Islet of Langerhans (tissue), 1 donor: Measurements from ENCODE around the gene CDH22.

ENCODE experiments used
- FAIRE-seq: peaks from one replicate; lab custom pipeline; 2011; peaks lifted over from hg19 to GRCh38; lab: Jason Lieb, UNC

The CDH22 gene

DNA sequence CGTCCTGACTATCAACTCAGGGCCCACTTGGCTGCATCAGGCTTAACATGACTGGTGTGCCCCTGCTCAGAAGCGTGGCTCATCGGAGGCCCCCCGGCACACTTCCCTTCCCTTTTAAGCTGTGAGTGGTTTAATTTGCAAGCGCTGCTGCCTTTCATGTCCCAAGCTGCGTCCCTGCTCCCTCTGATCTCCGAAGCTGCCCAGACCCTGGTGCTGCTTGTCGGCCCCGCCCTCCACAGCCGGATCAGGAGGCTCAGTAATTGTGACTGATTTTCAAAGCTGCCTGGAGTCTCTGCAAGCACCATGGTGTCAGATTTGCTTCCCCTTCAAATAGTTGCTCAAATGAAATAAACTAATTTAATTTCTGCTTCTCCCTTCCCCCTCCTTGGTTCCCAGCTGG lies 71.1 kb downstream of the CDH22 start:
- FAIRE-seq = no peak

DNA sequence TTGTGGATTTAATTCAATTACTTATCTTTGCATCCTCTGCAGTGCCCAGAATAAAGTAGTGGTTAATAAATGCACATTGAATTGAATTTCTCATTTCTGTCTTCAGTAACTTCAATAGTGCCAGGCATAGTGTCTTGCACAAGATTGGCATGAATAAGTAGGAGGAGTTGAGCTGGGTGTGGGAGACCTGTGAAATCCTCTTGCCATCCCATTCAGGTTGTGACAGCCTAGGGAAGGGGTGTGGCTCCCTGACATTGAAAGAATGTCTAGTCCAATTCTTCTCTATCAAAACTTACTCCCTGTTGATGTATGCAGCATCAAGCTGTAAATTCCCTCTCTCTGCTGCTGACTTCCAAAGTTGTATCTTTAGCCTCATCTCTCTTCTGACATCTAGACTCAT lies 73.2 kb downstream of the CDH22 start:
- no peak for FAIRE-seq

DNA sequence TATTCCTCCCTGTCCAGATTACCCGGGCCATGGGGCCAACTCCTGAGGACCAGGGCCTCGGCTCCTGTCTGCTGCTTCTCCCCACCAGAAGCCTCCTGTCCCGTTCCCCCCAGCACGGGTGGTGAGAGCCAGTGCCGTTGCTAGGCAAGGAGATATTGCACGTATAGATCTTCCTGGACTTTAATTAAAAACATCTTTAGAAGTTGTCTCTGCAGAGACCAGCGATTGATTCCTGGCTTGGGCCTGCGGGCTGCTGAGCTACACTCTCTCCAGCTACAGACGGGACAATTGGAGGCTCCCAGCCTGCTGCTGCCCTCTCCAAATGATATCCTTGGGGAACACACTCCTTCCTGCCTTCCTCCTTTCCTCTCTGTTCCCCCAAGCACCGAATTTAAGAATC lies 74.6 kb downstream of the CDH22 start:
- no peak for FAIRE-seq

DNA sequence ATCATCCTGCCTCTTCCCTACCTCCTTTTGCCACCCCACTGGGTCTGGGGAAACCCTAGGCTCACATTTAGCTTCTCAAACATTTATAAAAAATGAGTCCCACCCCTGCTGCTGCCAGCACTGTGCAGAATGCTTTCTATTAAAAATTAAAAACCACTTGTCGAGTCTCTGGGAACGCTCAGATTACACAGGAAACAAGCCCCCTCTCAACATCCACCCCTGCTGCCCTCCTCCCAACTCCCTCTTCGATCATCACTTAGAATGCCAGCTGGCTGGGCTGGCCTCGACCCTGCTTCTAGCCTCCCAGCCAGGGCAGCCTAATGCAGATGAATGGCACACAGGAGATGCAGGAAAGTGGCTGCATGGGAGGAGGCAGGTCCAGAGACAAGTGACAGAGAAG lies 75.8 kb downstream of the CDH22 start:
- FAIRE-seq = no peak

DNA sequence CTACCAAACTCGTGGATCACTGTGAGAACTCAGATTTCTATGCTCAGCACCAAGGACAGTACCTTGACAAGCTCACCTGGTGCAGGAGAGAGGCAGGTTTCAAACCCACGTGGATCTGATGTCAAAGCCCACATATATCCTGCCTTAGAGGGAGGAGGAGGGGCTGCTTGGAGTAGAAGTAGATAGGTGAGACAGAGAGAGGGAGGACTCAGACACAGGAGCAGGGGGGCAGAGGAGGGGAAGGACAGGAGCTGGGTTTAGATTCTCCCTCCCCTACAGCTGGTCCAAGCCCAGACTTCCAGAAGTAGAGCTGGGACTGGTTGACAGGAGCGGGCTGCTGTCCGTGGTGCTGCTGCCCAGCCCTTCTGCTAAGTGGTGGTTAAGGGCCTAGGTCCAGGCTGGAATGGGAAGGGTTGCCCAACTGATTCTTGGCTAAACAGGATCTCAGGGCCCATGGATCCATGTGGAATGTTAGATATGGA lies 77.5 kb downstream of the CDH22 start:
- FAIRE-seq = no peak

DNA sequence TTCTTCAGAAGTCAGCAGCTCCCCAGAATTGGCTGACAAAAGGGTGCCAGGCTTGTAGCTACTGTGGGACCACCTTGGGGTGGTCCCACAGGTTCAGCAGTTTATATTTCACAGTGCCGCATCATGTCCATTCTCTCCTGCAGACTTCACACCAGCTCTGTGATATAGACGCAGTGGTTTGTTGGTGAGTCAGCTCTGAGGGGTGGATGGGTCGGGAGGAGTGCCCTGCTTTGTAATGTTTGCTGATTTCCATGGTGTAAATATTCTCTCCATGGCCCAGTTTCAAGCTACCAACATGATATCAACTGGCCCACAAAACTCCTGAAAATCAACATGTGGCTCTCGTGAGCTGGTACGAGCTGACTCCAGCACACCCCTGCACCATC lies 78.2 kb downstream of the CDH22 start:
- no peak for FAIRE-seq

DNA sequence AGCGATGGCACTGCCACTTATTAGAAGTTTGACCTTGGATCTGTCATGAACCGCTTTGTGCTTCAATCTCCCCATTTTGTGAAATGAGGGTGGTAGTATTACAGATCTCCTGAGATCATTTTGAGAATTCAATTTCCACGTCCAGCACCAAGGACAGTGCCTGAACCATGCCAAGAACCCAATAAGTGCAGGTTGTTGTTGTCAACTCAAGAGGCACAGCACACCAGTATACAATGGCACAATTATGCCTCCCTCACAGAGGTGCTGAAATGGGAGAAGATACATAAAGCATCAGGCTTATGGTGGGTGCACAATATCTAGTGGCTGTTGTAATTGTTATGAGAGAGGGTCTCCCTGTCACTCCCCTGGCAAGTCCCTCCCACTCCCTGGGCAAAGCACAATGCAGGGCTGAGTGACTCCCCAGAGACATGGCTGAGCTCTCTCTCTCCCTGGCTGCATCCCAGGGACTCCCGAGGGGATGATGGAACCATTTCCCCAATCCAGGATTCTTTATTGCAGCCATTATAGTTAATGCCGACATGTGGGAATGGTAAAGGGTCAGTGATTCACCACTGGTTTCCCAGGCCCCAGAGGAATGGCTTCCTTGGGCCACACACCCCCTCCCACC lies 78.7 kb downstream of the CDH22 start:
- FAIRE-seq = no peak

DNA sequence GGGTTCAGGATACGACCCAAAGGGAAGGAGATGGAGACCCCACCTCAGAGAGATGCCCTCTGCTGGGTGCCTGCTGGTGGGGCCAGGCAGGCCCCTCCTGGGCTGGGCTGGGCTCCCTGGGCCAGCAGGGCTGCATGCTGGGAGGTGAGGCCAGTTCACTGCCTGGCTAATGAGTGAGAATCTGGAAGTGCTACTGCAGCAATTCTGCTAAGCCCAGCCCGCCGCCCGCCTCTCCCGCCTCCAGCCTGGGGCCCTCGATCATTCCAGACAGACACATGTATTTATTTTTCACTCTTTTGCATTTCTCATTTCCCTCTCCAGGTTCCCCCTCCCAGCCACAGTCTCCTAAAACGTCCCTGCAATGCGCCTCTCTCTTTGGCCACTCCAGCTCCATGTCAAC lies 79.6 kb downstream of the CDH22 start:
- FAIRE-seq = peak; percentile 17

DNA sequence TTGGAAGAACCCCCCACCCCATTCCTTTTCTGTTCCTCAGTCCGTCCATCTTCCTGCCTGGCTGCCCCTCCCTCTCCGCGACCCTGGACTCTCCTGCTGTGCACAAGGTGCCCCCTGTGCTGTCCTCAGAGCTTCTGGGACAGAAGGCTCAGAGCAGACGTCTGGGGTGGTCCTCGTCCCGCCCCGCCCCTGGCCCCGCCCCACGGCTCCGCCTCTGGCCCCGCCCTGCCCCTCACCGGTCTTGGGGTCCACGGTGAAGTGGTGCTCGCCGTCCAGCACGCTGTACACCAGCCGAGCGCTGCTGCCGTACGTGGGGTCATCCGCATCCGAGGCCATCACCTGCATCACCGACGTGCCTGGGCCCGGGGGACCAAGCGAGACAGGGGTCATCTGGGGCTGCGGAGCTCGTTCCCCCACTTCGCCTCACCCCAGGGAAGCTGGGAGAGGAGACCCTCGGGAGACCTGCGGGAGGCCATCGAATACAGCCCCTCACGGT lies 81.0 kb downstream of the CDH22 start:
- FAIRE-seq = no peak

DNA sequence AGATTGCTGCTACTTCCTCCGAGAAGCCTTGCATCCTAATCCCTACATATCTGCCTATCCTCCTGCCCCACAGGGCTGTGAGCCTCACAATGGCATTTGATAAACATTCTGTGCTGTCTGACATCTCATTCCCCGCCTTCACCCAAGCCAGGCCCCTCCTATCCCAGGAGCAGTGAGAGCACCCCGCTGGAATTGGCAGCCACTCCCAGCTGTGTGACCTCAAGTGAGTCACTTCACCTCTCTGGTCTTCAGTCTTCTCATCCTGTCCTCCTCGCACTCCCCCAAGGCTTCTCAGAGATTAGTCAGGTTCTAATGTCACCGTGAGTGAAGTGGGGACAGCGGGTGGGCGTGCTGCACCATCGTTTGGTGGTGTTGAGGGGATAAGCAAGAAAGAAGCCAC lies 81.7 kb downstream of the CDH22 start:
- FAIRE-seq = no peak

DNA sequence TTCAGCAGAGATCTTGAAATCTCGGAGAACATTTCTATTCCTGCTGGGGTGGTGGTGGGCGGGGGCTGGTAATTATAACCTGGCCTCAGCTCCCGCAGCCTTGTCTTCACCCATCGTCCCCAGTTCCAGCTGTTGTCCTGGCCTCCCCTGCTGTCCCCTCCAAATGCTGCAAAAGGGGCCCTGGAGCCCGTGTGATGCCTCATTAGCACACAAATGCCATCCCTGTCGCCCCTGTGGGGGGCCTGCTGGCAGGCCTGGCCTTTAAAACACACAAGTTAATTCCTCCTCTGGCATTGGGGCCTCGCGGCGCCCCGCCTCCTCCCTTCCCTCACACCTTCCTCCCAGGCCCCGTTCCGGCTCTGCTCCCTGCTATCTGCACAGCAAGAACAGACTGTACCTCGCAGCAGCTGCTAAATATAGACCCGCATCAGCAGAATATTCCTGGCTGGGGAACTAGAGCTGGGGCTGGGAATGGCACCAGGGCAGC lies 85.7 kb downstream of the CDH22 start:
- FAIRE-seq = no peak

DNA sequence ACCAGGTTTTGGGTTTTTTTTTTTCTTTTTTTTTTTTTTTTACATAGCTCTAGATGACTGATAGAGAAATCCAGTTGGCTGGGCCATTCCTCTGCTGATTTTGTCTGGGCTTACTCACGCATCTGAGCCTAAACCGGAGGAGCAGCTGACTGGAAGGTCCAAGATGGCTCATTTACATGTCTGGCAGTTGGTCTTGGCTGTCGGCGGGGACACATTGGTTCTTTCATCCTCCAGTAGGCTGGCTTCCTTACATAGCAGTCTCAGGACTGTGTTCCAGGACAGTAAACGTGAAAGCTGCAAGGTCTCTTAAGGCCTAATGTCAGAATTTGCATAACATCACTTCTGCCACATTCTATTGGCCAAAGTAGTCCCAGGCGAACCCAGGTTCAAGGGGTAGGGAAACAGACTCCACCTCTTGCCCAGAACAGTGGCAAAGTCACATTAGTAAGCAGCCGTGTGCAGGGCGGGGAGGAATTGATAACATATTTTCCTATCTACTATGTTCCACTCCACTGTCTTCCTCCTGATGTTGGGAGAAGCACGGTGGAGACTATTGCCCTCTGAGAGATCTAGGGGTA lies 87.0 kb downstream of the CDH22 start:
- no peak for FAIRE-seq

DNA sequence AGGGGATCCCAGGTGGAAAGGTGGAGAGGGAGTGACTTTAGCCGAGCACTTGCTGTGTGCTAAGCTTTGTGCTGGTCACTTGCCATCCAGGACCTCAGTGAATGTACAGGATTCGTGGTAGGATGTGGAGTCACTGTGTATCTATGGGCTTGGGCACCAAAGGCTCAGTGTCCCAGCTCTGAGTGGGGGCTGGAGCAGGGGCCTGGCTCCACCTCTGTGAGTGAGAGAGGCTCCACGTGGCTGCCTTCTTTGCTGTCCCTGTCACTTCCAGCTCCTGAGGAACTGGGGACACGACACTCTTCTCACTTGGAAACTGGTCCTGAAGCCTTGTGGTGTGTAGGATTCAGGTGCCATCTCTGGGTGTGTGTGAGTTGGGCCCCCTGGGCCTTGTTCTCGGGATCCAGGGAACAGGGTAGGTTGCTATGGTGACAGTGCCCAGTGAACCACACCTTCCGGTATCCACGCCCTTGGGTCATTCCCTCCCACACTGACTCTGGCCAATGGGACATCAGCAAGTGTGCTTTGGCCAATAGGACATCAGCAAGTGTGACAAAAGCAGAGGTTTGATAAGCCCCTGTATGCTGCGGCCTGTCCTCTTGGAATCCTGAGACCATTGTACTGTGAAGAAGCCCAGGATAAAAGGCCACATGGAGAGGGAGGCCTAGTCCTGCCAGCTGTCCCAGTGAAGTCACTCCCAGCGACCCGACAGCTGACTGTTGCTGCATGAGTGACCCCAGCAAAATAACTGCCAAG lies 87.7 kb downstream of the CDH22 start:
- FAIRE-seq = no peak

DNA sequence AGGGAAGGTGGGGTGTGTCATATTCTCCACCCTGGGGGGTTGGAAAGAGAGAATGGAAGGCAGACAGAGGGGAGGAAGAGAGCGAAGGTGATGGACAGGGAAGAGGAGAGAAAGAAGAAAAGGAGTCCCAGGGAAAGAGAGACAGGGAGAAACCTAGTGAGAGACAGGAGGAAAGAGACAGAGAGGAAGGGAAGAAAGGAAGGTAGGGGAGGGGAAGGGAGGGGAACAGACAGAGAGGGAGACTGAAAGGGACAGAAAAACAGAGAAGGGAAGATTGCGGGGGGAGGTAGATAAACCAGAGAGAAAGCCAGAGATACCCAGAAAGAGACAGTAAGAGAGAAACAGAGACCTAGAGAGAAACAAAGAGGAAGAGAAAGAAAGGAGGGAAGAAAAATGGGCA lies 88.4 kb downstream of the CDH22 start:
- no peak for FAIRE-seq

DNA sequence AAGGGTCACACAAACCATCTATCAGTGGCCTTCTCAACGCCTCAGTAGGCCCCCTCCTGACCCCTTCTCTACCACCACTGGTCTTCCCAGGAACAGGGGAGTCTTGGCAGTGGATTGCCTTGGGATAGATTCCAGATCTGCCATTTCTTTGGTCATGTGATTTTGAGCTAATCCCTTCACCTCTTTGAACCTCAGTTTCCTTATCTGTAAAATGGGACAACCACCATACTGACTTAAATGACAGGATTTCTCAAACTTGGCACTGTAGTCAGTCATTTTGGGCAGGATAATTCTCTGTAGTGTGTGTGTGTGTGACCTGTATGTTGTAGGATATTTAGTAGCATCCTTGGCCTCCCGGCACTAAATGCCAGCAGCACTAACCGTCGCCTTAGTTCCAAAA lies 89.1 kb downstream of the CDH22 start:
- no peak for FAIRE-seq

DNA sequence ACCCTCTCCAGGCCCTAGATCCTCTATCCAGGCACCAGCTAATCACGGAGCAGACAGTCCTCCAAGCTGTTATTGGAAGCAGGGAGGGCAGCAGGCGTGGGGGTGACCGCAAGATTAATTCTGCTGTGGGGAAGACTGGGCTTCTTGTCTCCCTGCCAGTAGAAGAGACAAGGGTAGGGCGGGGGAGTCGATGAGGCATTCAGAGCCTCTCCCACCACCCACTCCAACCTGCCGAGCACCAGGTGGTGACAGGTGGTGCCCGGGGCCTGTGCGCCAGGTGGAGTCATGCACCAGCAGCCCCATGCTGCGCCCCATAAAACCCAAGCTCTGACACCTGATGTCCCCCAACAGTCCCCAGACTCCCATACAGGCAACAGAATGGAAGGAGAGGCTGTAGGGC lies 89.6 kb downstream of the CDH22 start:
- no peak for FAIRE-seq

DNA sequence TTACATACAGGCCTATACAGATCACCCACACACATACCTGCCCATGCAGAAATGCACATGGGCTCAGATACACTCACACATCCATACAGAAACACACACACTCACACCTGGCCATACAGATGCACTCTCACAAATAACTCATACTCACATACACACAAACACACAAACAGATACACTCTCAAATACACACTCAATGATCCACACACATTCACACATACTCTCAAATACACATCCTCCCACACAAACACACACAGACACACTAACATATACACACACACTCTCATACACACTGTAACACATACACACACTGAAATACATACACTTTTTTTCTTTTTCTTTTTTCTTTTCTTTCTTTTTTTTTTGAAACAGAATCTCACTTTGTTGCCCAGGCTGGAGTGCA lies 90.7 kb downstream of the CDH22 start:
- no peak for FAIRE-seq

DNA sequence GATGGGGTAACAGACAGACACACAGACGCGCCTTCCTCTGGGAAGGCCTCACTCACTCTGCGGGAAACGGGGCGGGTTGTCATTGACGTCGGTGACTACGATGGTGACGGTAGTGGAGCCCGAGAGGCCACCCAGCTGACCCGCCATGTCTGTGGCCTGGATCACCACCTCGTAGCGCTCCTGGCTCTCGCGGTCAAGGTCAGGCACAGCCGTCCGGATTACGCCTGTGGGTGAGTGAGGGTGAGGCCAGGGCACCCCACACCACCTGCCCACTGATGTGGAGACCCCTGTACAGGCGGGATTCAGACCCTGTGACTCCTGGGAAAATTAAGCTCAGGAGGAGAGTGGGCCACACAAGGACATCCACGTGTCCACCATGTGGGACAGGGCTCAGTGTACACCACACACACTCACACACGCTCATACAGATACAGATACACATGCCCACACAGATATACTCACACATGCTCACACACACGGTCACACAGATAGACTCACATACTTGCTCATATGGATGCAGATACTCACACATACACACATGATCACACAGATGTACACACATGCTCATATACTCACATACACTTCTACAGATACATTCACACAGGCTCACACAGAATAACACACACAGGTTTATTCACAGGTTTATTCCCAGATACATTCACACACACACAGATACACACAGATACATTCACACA lies 91.4 kb downstream of the CDH22 start:
- no peak for FAIRE-seq

DNA sequence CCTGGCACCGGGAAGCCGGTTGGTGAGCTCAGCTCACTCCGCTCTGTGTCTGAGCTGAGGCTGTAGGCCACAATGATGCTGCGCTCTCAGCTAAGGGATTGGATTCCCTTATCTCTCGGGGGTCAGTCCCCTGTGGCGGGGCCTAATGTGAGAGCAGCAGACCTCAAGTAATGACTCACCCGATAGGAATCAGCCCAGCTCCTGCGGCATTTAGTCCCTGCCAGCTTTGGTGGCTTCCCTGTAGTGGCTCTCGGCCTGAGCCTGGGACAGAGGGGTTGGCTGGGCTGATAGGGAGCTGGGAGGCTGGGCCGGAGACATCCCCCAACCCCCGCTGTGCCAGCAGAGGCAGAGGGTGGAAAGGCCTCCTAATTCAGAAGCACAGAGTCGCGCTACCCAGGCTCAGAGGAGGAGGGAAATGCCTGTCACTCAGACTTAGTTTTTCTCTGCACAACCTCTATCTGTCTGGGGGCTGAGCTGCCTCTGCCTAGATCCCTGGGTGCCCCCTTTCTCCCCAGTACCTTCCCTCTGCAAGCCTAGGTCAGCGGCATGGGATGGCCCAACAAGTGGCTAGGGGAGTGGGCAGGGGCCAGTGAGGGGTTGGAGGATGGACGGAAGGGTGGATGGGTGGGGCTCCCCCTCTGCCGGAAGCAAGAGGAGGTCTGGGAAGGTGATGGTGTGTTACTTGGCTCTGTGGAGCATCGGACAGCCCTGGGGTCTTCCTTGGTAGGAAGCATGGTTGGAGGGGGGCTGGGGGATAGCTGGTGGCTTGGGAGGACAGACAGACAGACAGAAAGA lies 92.2 kb downstream of the CDH22 start:
- FAIRE-seq = no peak

DNA sequence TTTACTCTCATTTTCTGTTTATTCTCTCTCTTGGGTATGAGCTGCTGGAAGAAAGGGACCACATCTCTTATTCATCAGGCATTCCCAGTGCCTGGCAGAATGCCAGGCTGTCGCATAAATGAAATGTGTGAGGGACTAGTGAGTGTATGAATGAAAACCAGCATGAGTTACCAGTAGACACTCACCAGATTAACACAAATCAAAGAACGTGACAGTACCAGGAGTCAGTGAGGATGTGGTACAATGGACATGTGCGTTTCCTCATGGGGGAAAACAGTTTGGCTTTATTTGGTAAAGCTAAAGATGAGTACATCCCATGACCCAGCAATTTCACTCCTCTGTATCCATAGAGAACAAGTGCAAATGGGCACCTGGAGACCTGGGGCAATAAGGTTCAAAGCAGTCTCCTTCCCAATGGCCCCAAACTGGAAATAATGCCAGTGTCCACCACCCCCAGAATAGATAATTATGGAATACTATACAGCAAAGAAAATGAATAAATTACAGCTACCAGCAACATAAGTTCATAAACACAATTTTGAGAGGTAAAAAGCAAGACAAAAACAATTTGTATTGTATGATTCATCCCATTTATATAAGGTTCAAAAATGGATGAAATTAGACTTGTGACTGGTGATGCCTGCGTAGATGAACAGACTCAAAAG lies 93.3 kb downstream of the CDH22 start:
- no peak for FAIRE-seq
